DND-41 (cell line): ENCODE data around the gene GAGE10.
"Not testable (repeated sequence)": the region's sequence is repeated elsewhere in the genome, so short reads cannot be mapped to it uniquely, and the experiment has no call there.

ENCODE experiments used
- ATAC-seq: fragments of 200-7000 bp; cut with Tn5 transposase; 3 replicates; pipeline ENCODE4 v1.9.1; 2021; ENCODE audit warnings: low read depth; ENCODE audit not compliant: insufficient read depth
- DNase-seq: peaks from one replicate; pipeline ENCODE4 v3.0.0-alpha.2; 2020
- H2AFZ ChIP-seq: 2 replicates; pipeline ENCODE4 v1.6.0; 2012; ENCODE audit warnings: low read depth, low read length
- H3K27ac ChIP-seq: 2 replicates; pipeline ENCODE4 v1.5.1; 2012; ENCODE audit warnings: low read length, inconsistent platforms
- H3K27me3 ChIP-seq: fragments of 200-600 bp; sonication (generic); 2 replicates; pipeline ENCODE4 v1.6.0; 2012; ENCODE audit warnings: low read length, mild to moderate bottlenecking, inconsistent platforms; ENCODE audit not compliant: insufficient read depth, poor library complexity
- H3K36me3 ChIP-seq: 2 replicates; pipeline ENCODE4 v1.5.1; 2012; ENCODE audit warnings: low read length, inconsistent platforms; ENCODE audit not compliant: insufficient read depth
- H3K4me1 ChIP-seq: 2 replicates; pipeline ENCODE4 v1.5.1; 2012; ENCODE audit warnings: mild to moderate bottlenecking, low read length; ENCODE audit not compliant: insufficient read depth
- H3K4me2 ChIP-seq: 2 replicates; pipeline ENCODE4 v1.6.0; 2012; ENCODE audit warnings: mild to moderate bottlenecking, moderate library complexity, low read length, inconsistent platforms; ENCODE audit not compliant: insufficient read depth
- H3K4me3 ChIP-seq, 2 experiments: fragments of 200-600 bp in 1 of 2; shearing (Covaris generic) in 1 of 2; 2 replicates each; pipeline ENCODE4 v1.5.1; 2012 to 2016; ENCODE audit warnings: inconsistent platforms in 2 of 2, low read length in 2 of 2, mild to moderate bottlenecking in 2 of 2, low read depth in 1 of 2, moderate library complexity in 1 of 2
- H3K79me2 ChIP-seq: 2 replicates; pipeline ENCODE4 v1.6.0; 2012; ENCODE audit warnings: low read length, inconsistent platforms; ENCODE audit not compliant: insufficient read depth
- H3K9ac ChIP-seq: 2 replicates; pipeline ENCODE4 v1.6.0; 2012; ENCODE audit warnings: low read depth, mild to moderate bottlenecking, inconsistent platforms, low read length, moderate library complexity
- H3K9me3 ChIP-seq: 2 replicates; pipeline ENCODE4 v1.5.1; 2012; ENCODE audit warnings: low read length, moderate library complexity, mild to moderate bottlenecking, inconsistent platforms; ENCODE audit not compliant: insufficient read depth, severe bottlenecking
- H4K20me1 ChIP-seq: 2 replicates; pipeline ENCODE4 v1.6.0; 2012; ENCODE audit warnings: low read length; ENCODE audit not compliant: insufficient read depth

Gene GAGE10

GRCh38 chrX:49322266-49322665 is 18.8 kb downstream of the GAGE10 start:
- not testable (repeated sequence) for H3K4me1 ChIP-seq, H3K27me3 ChIP-seq, H3K79me2 ChIP-seq, H3K9ac ChIP-seq, H3K9me3 ChIP-seq, DNase-seq, ATAC-seq, H4K20me1 ChIP-seq, H2AFZ ChIP-seq, H3K4me3 ChIP-seq, H3K4me2 ChIP-seq, H3K27ac ChIP-seq, H3K36me3 ChIP-seq

GRCh38 chrX:49323735-49324134 is 20.3 kb downstream of the GAGE10 start:
- not testable (repeated sequence) for H3K27ac ChIP-seq, DNase-seq, H3K36me3 ChIP-seq, H3K4me3 ChIP-seq, H3K27me3 ChIP-seq, ATAC-seq, H3K9me3 ChIP-seq, H3K9ac ChIP-seq, H2AFZ ChIP-seq, H3K4me1 ChIP-seq, H3K79me2 ChIP-seq, H4K20me1 ChIP-seq, H3K4me2 ChIP-seq

GRCh38 chrX:49330421-49330820 is 27.0 kb downstream of the GAGE10 start:
- H3K9ac ChIP-seq, H3K79me2 ChIP-seq, DNase-seq, H3K4me1 ChIP-seq, H3K4me3 ChIP-seq, ATAC-seq, H3K27ac ChIP-seq, H2AFZ ChIP-seq, H4K20me1 ChIP-seq, H3K9me3 ChIP-seq, H3K27me3 ChIP-seq, H3K36me3 ChIP-seq, H3K4me2 ChIP-seq: not testable (repeated sequence)

GRCh38 chrX:49331282-49331681 is 27.8 kb downstream of the GAGE10 start, which contains the start of gene GAGE13:
Gene GAGE13 (plus strand): TSS chrX:49331582. CDS start chrX:49332738, 1,156 bp downstream.
- H3K27me3 ChIP-seq, H3K36me3 ChIP-seq, H3K4me3 ChIP-seq, H2AFZ ChIP-seq, H3K4me2 ChIP-seq, DNase-seq, H4K20me1 ChIP-seq, ATAC-seq, H3K4me1 ChIP-seq, H3K27ac ChIP-seq, H3K9me3 ChIP-seq, H3K9ac ChIP-seq, H3K79me2 ChIP-seq: not testable (repeated sequence)

GRCh38 chrX:49331841-49332240 is 28.4 kb downstream of the GAGE10 start:
- not testable (repeated sequence) for H3K27me3 ChIP-seq, H2AFZ ChIP-seq, H3K9me3 ChIP-seq, H3K36me3 ChIP-seq, H3K79me2 ChIP-seq, H3K4me3 ChIP-seq, H3K4me1 ChIP-seq, DNase-seq, H3K9ac ChIP-seq, ATAC-seq, H3K4me2 ChIP-seq, H3K27ac ChIP-seq, H4K20me1 ChIP-seq

- H3K4me2 ChIP-seq, H3K27ac ChIP-seq, H3K9me3 ChIP-seq, ATAC-seq, H2AFZ ChIP-seq, H3K4me3 ChIP-seq, DNase-seq, H3K27me3 ChIP-seq, H3K4me1 ChIP-seq, H3K36me3 ChIP-seq, H3K79me2 ChIP-seq, H3K9ac ChIP-seq, H4K20me1 ChIP-seq: not testable (repeated sequence)
These were observed 38.0 kb downstream of the GAGE10 start for GRCh38 chrX:49341449-49341848.

GRCh38 chrX:49344496-49345175 is 41.2 kb downstream of the GAGE10 start:
- not testable (repeated sequence) for H3K27ac ChIP-seq, H2AFZ ChIP-seq, H3K4me2 ChIP-seq, H3K79me2 ChIP-seq, H3K4me1 ChIP-seq, H3K9me3 ChIP-seq, H3K27me3 ChIP-seq, ATAC-seq, H3K36me3 ChIP-seq, H4K20me1 ChIP-seq, H3K4me3 ChIP-seq, H3K9ac ChIP-seq, DNase-seq

GRCh38 chrX:49345402-49345801 is 42.0 kb downstream of the GAGE10 start:
- DNase-seq, ATAC-seq, H3K79me2 ChIP-seq, H3K4me3 ChIP-seq, H3K9ac ChIP-seq, H3K27me3 ChIP-seq, H3K9me3 ChIP-seq, H3K36me3 ChIP-seq, H3K27ac ChIP-seq, H2AFZ ChIP-seq, H3K4me2 ChIP-seq, H3K4me1 ChIP-seq, H4K20me1 ChIP-seq: not testable (repeated sequence)
